ENCODE measurements around the gene NPDC1. TPM values are rescaled to one million over a fixed set of nuclear protein-coding genes. Genes with fewer than 3 reads are reported as not detected.

NPDC1 gene
- total RNA-seq, 1 donor from 2014 or later = 36.0 TPM

- H3K36me3 Mint-ChIP-seq (ENCODE audit: low read depth) = no peaks in the 10 kb centered on the region
- no peak overlapping the region for H3K4me3 Mint-ChIP-seq (ENCODE audit: low read depth)
- H3K9me3 Mint-ChIP-seq = no peaks in the 10 kb centered on the region
- intact Hi-C loops (cut with micrococcal nuclease) = loop anchor here (5.0 kb wide), 3 partner anchors 108 to 202 kb away; partner anchors contain the start of gene PHPT1
- H3K27me3 Mint-ChIP-seq (ENCODE audit: low read depth) = peaks cover 34% of the 10 kb centered on the region
- no peak for DNase-seq (ENCODE audit: low spot score)
- H3K4me1 Mint-ChIP-seq (ENCODE audit: low read depth) = peaks cover 3% of the 10 kb centered on the region
- no peak overlapping the region for H3K27ac Mint-ChIP-seq
These were observed 3.8 kb upstream of the NPDC1 start for GRCh38 chr9:137049544-137050449.

- no peak overlapping the region for H3K27ac Mint-ChIP-seq
- no peaks in the 10 kb centered on the region for H3K36me3 Mint-ChIP-seq (ENCODE audit: low read depth)
- peaks cover 4% of the 10 kb centered on the region for H3K4me1 Mint-ChIP-seq (ENCODE audit: low read depth)
- no peak overlapping the region for H3K4me3 Mint-ChIP-seq (ENCODE audit: low read depth)
- DNase-seq (ENCODE audit: low spot score) = no peak
- H3K27me3 Mint-ChIP-seq (ENCODE audit: low read depth) = peaks cover 33% of the 10 kb centered on the region
- no peaks in the 10 kb centered on the region for H3K9me3 Mint-ChIP-seq
- intact Hi-C loops (cut with micrococcal nuclease) = loop anchor here (5.0 kb wide), 3 partner anchors 108 to 202 kb away; partner anchors contain the start of gene PHPT1
These were observed 2.9 kb upstream of the NPDC1 start for GRCh38 chr9:137048655-137049543.

- DNase-seq (ENCODE audit: low spot score) = no peak
- intact Hi-C loops (cut with micrococcal nuclease) = loop anchor here (1.0 to 5.0 kb wide), 5 partner anchors 19 to 198 kb away; partner anchors contain the start of genes PHPT1 and SAPCD2
- peak overlapping the region; percentile 60 for H3K4me3 Mint-ChIP-seq (ENCODE audit: low read depth)
- no peak overlapping the region for H3K27ac Mint-ChIP-seq
- no peaks in the 10 kb centered on the region for H3K9me3 Mint-ChIP-seq
- H3K36me3 Mint-ChIP-seq (ENCODE audit: low read depth) = no peaks in the 10 kb centered on the region
- H3K4me1 Mint-ChIP-seq (ENCODE audit: low read depth) = peaks cover 4% of the 10 kb centered on the region
- H3K27me3 Mint-ChIP-seq (ENCODE audit: low read depth) = peaks cover 29% of the 10 kb centered on the region
These were observed 486 bp downstream of the NPDC1 start for GRCh38 chr9:137045294-137046087.

GRCh38 chr9:137044502-137045177 lies 1.3 kb downstream of the NPDC1 start:
- Mint-ChIP-seq H3K27me3 (ENCODE audit: low read depth) (peaks cover 26% of the 10 kb centered on the region), H3K4me3 (ENCODE audit: low read depth) (peak overlapping the region; percentile 60), H3K4me1 (ENCODE audit: low read depth) (peaks cover 4% of the 10 kb centered on the region), H3K27ac (no peak overlapping the region), H3K36me3 (ENCODE audit: low read depth) (no peaks in the 10 kb centered on the region), H3K9me3 (no peaks in the 10 kb centered on the region)
- DNase-seq (ENCODE audit: low spot score) = no peak
- intact Hi-C loops (cut with micrococcal nuclease) = loop anchor here (5.0 kb wide), 3 partner anchors 113 to 197 kb away; partner anchors contain the start of gene PHPT1

GRCh38 chr9:137044037-137044436 lies 1.9 kb downstream of the NPDC1 start:
- intact Hi-C loops (cut with micrococcal nuclease) = no loop called here
- Mint-ChIP-seq H3K36me3 (ENCODE audit: low read depth) (no peaks in the 10 kb centered on the region), H3K4me3 (ENCODE audit: low read depth) (no peak overlapping the region)

GRCh38 chr9:137042751-137043727 lies 2.9 kb downstream of the NPDC1 start:
- Mint-ChIP-seq H3K4me3 (ENCODE audit: low read depth) (no peak overlapping the region), H3K9me3 (no peaks in the 10 kb centered on the region), H3K4me1 (ENCODE audit: low read depth) (peaks cover 4% of the 10 kb centered on the region), H3K27me3 (ENCODE audit: low read depth) (peaks cover 18% of the 10 kb centered on the region), H3K27ac (no peak overlapping the region), H3K36me3 (ENCODE audit: low read depth) (no peaks in the 10 kb centered on the region)
- no peak for DNase-seq (ENCODE audit: low spot score)
- intact Hi-C loops (cut with micrococcal nuclease) = no loop called here

More at GRCh38 chr9:137044037-137044436, 1.9 kb downstream of the NPDC1 start:
- peaks cover 4% of the 10 kb centered on the region for H3K4me1 Mint-ChIP-seq (ENCODE audit: low read depth)
- no peak overlapping the region for H3K27ac Mint-ChIP-seq
- H3K27me3 Mint-ChIP-seq (ENCODE audit: low read depth) = peaks cover 23% of the 10 kb centered on the region
- H3K9me3 Mint-ChIP-seq = no peaks in the 10 kb centered on the region
- no peak for DNase-seq (ENCODE audit: low spot score)

GRCh38 chr9:137041124-137041523 lies 4.9 kb downstream of the NPDC1 start:
- Mint-ChIP-seq H3K27ac (no peak overlapping the region), H3K4me1 (ENCODE audit: low read depth) (peaks cover 4% of the 10 kb centered on the region), H3K36me3 (ENCODE audit: low read depth) (no peaks in the 10 kb centered on the region), H3K9me3 (no peaks in the 10 kb centered on the region), H3K27me3 (ENCODE audit: low read depth) (peaks cover 6% of the 10 kb centered on the region), H3K4me3 (ENCODE audit: low read depth) (no peak overlapping the region)
- intact Hi-C loops (cut with micrococcal nuclease) = no loop called here
- no peak for DNase-seq (ENCODE audit: low spot score)

GRCh38 chr9:137040568-137040967 lies 5.4 kb downstream of the NPDC1 start:
- Mint-ChIP-seq H3K27me3 (ENCODE audit: low read depth) (peaks cover 6% of the 10 kb centered on the region), H3K36me3 (ENCODE audit: low read depth) (no peaks in the 10 kb centered on the region), H3K4me3 (ENCODE audit: low read depth) (no peak overlapping the region), H3K4me1 (ENCODE audit: low read depth) (peaks cover 4% of the 10 kb centered on the region), H3K27ac (no peak overlapping the region), H3K9me3 (no peaks in the 10 kb centered on the region)
- intact Hi-C loops (cut with micrococcal nuclease) = no loop called here
- no peak for DNase-seq (ENCODE audit: low spot score)

GRCh38 chr9:137039611-137040366 lies 6.2 kb downstream of the NPDC1 start:
- no peak for DNase-seq (ENCODE audit: low spot score)
- no peaks in the 10 kb centered on the region for H3K36me3 Mint-ChIP-seq (ENCODE audit: low read depth)
- intact Hi-C loops (cut with micrococcal nuclease) = loop anchor here (10.0 kb wide), 2 partner anchors 85 to 505 kb away; partner anchors contain the start of gene LCN12
- peaks cover 7% of the 10 kb centered on the region for H3K4me1 Mint-ChIP-seq (ENCODE audit: low read depth)
- peaks cover 2% of the 10 kb centered on the region for H3K27me3 Mint-ChIP-seq (ENCODE audit: low read depth)
- no peak overlapping the region for H3K4me3 Mint-ChIP-seq (ENCODE audit: low read depth)
- H3K9me3 Mint-ChIP-seq = no peaks in the 10 kb centered on the region
- no peak overlapping the region for H3K27ac Mint-ChIP-seq

- H3K27me3 Mint-ChIP-seq (ENCODE audit: low read depth) = no peaks in the 10 kb centered on the region
- no peaks in the 10 kb centered on the region for H3K9me3 Mint-ChIP-seq
- H3K36me3 Mint-ChIP-seq (ENCODE audit: low read depth) = no peaks in the 10 kb centered on the region
- H3K4me3 Mint-ChIP-seq (ENCODE audit: low read depth) = no peak overlapping the region
- DNase-seq (ENCODE audit: low spot score) = no peak
- H3K27ac Mint-ChIP-seq = no peak overlapping the region
- intact Hi-C loops (cut with micrococcal nuclease) = loop anchor here (10.0 kb wide), 2 partner anchors 84 to 504 kb away; partner anchors contain the start of gene LCN12
- peaks cover 11% of the 10 kb centered on the region for H3K4me1 Mint-ChIP-seq (ENCODE audit: low read depth)
These were observed 7.1 kb downstream of the NPDC1 start for GRCh38 chr9:137038916-137039315.
